Measurements from ENCODE around the gene CELF4. TPM values are rescaled to one million over a fixed set of nuclear protein-coding genes. Genes with fewer than 3 reads are reported as not detected.
A peak's percentile ranks its signal among the peaks of the same experiment; 100 is the strongest.

Gene CELF4
- total RNA-seq (2014; rRNA removed): not detected in 2 replicates
- 0.01 TPM for polyA plus RNA-seq (2012)

- DNase-seq (ENCODE audit: low read depth): peak; percentile 1
Measured at GRCh38 chr18:37565101-37565976, at the start of gene CELF4. Gene CELF4 (minus strand): TSS chr18:37565798.

GRCh38 chr18:37613253-37613565, 47.6 kb upstream of the CELF4 start:
- no peak for DNase-seq (ENCODE audit: low read depth)

GRCh38 chr18:37612524-37613252, 47.1 kb upstream of the CELF4 start:
- no peak for DNase-seq (ENCODE audit: low read depth)

DNA sequence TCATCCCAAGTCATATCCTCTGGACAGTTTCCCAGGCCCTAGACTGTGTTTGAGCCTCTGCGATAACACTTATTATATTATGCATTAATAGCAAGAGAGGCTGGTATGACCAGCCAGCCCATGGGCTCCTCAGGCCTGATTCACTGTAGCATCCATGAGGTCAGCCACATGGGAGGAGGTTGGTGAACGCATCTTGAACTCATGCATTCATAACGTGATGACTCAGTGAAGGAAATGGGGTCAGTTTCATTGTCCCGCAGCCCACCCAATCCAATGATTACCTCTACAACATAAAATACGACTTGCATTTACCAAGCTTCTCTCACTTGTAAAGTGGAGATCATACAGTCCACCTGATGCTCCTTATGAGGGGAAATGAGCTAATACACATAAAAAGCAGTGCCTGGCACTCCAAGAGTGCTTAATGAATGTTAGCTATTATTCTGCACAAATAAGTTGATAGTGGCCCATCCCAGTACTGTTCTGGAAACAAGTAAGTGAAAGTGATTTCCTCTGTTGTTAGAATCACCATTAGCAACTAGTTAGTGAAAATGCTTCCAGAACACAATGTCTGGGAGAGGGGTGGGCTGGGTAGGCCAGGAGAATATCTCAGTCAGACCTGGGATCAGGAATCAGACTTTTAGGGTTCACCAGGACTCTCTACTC, 46.1 kb upstream of the CELF4 start:
- DNase-seq (ENCODE audit: low read depth): no peak

DNA sequence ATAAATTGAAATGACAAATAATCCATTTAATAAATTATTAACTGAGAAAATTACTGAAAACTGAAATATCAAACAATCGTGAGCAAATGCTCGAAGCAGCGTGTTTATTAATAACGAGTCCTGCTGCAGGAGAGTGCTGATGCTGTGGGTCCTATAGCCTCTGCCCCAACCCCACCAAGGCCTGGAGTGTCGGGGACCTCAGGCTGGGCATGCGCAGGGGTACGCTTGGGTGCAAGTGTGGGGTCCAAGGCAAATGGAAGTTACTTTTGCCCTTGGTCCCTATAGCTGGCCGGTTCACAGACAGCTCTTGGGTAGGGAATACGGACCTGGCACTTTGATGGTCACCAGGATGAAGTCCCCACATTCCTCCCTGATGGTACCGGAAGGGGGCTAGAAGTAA, 43.3 kb upstream of the CELF4 start:
- DNase-seq (ENCODE audit: low read depth): no peak

DNA sequence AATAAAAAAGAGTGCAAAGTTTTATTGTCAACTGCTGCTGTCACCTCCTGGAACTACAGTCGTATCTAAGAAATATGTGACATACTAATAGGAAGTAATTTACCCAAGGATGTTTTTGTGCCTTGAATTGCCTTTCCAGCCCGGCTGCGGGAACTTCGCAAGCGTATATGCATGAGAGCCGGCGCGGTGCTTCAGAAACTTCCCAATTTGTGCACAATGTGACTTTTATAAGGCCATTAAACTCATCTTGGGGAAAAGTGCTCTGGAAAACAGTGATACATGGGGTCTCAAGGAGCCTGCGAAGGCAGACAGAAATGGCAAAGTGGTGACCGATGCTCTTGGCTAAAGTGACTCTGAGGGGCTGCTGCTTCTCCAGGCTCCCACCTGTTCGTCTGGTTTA, 41.7 kb upstream of the CELF4 start:
- DNase-seq (ENCODE audit: low read depth): no peak

DNA sequence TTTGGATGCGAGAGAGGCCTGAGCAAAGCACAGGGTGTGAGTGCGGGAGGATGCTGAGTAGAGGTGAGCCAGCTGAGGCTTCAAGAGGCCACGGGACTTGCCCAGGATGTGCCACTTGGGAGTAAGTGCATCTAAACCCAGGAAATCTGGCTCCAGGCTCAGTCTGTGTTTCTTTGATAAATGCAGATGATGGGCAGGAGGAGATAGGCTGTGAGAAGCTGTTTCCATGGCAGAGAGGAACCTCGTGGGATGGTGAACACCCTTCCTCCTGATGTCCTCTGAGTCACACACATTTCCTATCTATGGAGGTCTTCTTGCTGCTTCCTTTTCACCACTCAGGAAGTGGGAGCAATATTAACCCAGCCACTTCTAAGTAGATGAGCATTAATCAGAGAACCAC, 38.4 kb upstream of the CELF4 start:
- no peak for DNase-seq (ENCODE audit: low read depth)

- no peak for DNase-seq (ENCODE audit: low read depth)
Measured at GRCh38 chr18:37598966-37599896, 33.6 kb upstream of the CELF4 start.

GRCh38 chr18:37598396-37598795, 32.8 kb upstream of the CELF4 start:
- DNase-seq (ENCODE audit: low read depth): no peak

DNA sequence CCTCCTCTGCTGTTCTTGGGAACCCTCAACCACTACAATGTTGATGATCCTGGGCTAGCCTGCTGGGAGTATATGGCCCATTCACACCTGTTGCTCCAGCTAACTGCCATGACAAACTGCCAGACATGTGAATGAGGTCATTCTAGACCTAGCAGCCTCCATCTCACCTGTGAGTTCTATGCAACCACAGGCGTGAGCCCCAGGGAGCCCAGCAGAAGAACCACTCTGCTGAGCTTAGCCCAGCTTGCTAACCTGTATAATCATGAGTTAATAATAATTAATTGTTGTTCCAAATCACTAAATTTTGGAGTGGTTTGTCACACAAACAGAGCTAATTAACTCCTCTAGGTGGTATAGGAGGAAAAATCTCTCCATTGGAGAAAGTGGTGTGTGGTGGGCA, 24.7 kb upstream of the CELF4 start:
- DNase-seq (ENCODE audit: low read depth): no peak

DNA sequence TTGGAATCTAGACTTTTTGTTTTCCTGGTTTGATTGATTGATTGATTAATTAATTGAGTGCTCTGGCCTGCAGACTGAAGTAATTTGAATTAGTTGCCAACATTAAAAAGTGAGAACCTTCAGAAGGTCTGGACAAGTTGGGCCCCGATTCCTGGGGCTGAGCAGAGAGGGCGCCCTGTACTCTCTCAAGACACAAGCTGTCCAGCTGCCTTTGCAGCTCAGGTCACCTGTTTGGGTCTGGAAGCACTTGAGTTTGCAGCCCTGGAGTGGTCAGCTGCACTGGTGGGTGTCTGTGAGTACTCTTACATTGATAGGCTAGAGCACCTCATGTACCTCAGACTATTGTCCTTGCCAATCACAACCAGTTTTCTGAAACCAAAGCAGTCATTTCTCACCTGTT, 22.7 kb upstream of the CELF4 start:
- DNase-seq (ENCODE audit: low read depth): no peak

- no peak for DNase-seq (ENCODE audit: low read depth)
Measured at GRCh38 chr18:37586656-37587225, 21.1 kb upstream of the CELF4 start.

- DNase-seq (ENCODE audit: low read depth): no peak
Measured at GRCh38 chr18:37584952-37585695, 19.5 kb upstream of the CELF4 start.

DNA sequence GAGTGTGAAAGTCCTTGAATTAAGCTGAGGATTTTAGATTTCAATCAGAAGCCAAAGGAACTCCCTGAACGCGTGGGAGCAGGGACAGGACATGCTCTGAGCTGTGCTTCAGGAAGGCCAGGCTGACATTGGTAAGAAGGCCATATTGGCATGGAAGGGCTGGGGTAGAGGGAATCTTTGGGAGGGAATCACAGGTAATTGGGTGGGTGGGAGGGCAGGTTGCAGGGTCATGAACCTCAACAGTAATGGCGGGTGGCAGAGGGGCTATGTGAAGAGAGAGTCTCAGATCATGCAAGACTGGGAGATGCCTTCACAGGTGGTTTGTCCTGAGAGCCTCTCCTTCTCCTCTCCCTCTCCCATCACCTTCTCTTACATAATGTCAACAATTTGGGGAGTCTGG, 18.6 kb upstream of the CELF4 start:
- DNase-seq (ENCODE audit: low read depth): no peak

GRCh38 chr18:37582261-37582660, 16.7 kb upstream of the CELF4 start:
- no peak for DNase-seq (ENCODE audit: low read depth)

DNA sequence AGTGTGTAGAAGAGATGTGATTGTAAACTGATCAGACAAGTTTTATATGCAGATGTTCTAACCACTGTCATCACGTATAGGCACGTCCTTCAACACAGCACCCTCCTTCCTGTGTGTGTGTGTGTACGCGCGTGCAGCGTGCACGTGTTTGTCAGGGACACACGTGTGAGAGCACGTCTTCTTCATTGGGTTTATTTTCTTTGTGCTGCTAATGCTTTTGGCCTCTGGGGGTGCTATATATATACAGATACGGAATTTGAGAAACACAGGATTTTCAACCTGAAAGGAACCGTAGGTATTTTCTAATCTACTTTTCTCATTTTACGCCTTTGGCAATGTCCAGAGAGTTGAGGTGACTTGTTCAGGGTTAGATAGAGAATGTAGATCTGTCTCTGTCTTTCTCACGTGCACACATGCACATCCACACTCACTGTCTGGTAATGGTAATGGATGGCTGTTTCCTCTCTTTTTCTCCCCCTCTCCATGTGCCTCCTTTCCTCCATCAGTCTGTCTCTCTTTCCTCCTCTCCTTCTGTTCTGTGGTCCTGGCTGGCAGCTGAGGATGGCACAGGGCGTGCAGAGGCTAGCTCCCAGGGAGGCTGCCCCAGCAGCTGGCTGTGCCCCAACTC, 13.4 kb upstream of the CELF4 start:
- DNase-seq (ENCODE audit: low read depth): peak; percentile 21

- no peak for DNase-seq (ENCODE audit: low read depth)
Measured at GRCh38 chr18:37578182-37578678, 12.6 kb upstream of the CELF4 start.

GRCh38 chr18:37577051-37577611, 11.5 kb upstream of the CELF4 start:
- no peak for DNase-seq (ENCODE audit: low read depth)

DNA sequence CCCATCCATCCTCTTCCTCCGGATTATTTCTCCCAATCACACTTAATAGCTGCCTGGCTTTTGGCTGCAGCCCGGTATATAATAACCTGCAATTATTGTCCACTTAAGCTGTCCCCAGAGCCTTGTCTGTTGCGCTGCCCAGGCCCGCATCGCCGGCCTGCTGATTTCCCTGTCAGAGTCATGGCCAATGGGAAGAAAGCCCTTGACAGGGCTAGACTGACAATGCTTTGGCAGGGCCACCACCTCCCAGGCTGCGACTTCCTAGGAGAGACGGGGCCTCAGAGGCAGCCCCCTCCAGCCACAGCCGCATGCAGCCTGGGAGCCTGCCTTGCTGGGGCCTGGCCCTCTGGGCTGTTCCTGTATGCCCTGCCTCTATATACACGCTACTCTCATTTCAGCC, 10.0 kb upstream of the CELF4 start:
- DNase-seq (ENCODE audit: low read depth): no peak
